ENCODE results near the gene SYTL5.
"Not testable (repeated sequence)": the region's sequence is repeated elsewhere in the genome, so short reads cannot be mapped to it uniquely, and the experiment has no call there.

SYTL5 gene

GRCh38 chrX:37984880-37985279, 21.5 kb upstream of the SYTL5 start:
- no peaks in the 10 kb centered on the region for H3K36me3 ChIP-seq (ENCODE audit: insufficient read depth, insufficient read length, low read length)
- no peak for DNase-seq (ENCODE audit: low read depth, low spot score)
- H3K27me3 ChIP-seq (ENCODE audit: insufficient read depth, insufficient read length), result no peaks in the 10 kb centered on the region
- no peaks in the 10 kb centered on the region for H3K4me1 ChIP-seq (ENCODE audit: insufficient read depth, insufficient read length)
- TF ChIP-seq YY1 (IDR thresholded peaks at IDR 0.05; ENCODE audit: insufficient read depth, insufficient read length), result no peak
- no peak for TF ChIP-seq ZNF274 (IDR thresholded peaks at IDR 0.05; ENCODE audit: low read depth, low read length)
- no peak for TF ChIP-seq SUZ12 (IDR thresholded peaks at IDR 0.05; ENCODE audit: extremely low read depth, insufficient read depth, insufficient read length)
- no peaks in the 10 kb centered on the region for H3K9me3 ChIP-seq (ENCODE audit: insufficient read depth, low read length)
- no peak overlapping the region for H3K4me3 ChIP-seq (ENCODE audit: insufficient read length, low read depth)
- no peak overlapping the region for H3K9ac ChIP-seq (ENCODE audit: insufficient read length, low read depth)

- H3K4me3 ChIP-seq (ENCODE audit: insufficient read length, low read depth), result no peak overlapping the region
- no peak overlapping the region for H3K9ac ChIP-seq (ENCODE audit: insufficient read length, low read depth)
- no peaks in the 10 kb centered on the region for H3K36me3 ChIP-seq (ENCODE audit: insufficient read depth, insufficient read length, low read length)
- H3K4me1 ChIP-seq (ENCODE audit: insufficient read depth, insufficient read length), result peaks cover 4% of the 10 kb centered on the region
- no peaks in the 10 kb centered on the region for H3K27me3 ChIP-seq (ENCODE audit: insufficient read depth, insufficient read length)
- no peak for TF ChIP-seq YY1 (IDR thresholded peaks at IDR 0.05; ENCODE audit: insufficient read depth, insufficient read length)
- no peak for TF ChIP-seq SUZ12 (IDR thresholded peaks at IDR 0.05; ENCODE audit: extremely low read depth, insufficient read depth, insufficient read length)
- no peak for TF ChIP-seq ZNF274 (IDR thresholded peaks at IDR 0.05; ENCODE audit: low read depth, low read length)
- no peak for DNase-seq (ENCODE audit: low read depth, low spot score)
- H3K9me3 ChIP-seq (ENCODE audit: insufficient read depth, low read length), result no peaks in the 10 kb centered on the region
These were observed 19.5 kb upstream of the SYTL5 start for GRCh38 chrX:37986893-37987292.

- Histone ChIP-seq H3K4me1 (ENCODE audit: insufficient read depth, insufficient read length) (peaks cover 4% of the 10 kb centered on the region), H3K9ac (ENCODE audit: insufficient read length, low read depth) (no peak overlapping the region), H3K9me3 (ENCODE audit: insufficient read depth, low read length) (no peaks in the 10 kb centered on the region), H3K27me3 (ENCODE audit: insufficient read depth, insufficient read length) (no peaks in the 10 kb centered on the region), H3K36me3 (ENCODE audit: insufficient read depth, insufficient read length, low read length) (no peaks in the 10 kb centered on the region), H3K4me3 (ENCODE audit: insufficient read length, low read depth) (no peak overlapping the region)
- TF ChIP-seq YY1 (IDR thresholded peaks at IDR 0.05; ENCODE audit: insufficient read depth, insufficient read length) (no peak), SUZ12 (IDR thresholded peaks at IDR 0.05; ENCODE audit: extremely low read depth, insufficient read depth, insufficient read length) (no peak), ZNF274 (IDR thresholded peaks at IDR 0.05; ENCODE audit: low read depth, low read length) (no peak)
- no peak for DNase-seq (ENCODE audit: low read depth, low spot score)
These were observed 17.0 kb upstream of the SYTL5 start for GRCh38 chrX:37989304-37989703.

- DNase-seq (ENCODE audit: low read depth, low spot score); H3K36me3 ChIP-seq (ENCODE audit: insufficient read depth, insufficient read length, low read length); H3K4me3 ChIP-seq (ENCODE audit: insufficient read length, low read depth): not testable (repeated sequence)
These were observed 15.1 kb upstream of the SYTL5 start for GRCh38 chrX:37991303-37991702.

GRCh38 chrX:37993176-37993575, 13.2 kb upstream of the SYTL5 start:
- DNase-seq (ENCODE audit: low read depth, low spot score), result no peak
- Histone ChIP-seq H3K9ac (ENCODE audit: insufficient read length, low read depth) (no peak overlapping the region), H3K27me3 (ENCODE audit: insufficient read depth, insufficient read length) (no peaks in the 10 kb centered on the region)

More at GRCh38 chrX:37991303-37991702, 15.1 kb upstream of the SYTL5 start:
- not testable (repeated sequence) for H3K9me3 ChIP-seq (ENCODE audit: insufficient read depth, low read length); H3K4me1 ChIP-seq (ENCODE audit: insufficient read depth, insufficient read length); H3K9ac ChIP-seq (ENCODE audit: insufficient read length, low read depth); H3K27me3 ChIP-seq (ENCODE audit: insufficient read depth, insufficient read length)

GRCh38 chrX:37993837-37994619, 12.3 kb upstream of the SYTL5 start:
- Histone ChIP-seq H3K36me3 (ENCODE audit: insufficient read depth, insufficient read length, low read length) (no peaks in the 10 kb centered on the region), H3K27me3 (ENCODE audit: insufficient read depth, insufficient read length) (no peaks in the 10 kb centered on the region), H3K9ac (ENCODE audit: insufficient read length, low read depth) (no peak overlapping the region), H3K9me3 (ENCODE audit: insufficient read depth, low read length) (no peaks in the 10 kb centered on the region), H3K4me1 (ENCODE audit: insufficient read depth, insufficient read length) (peaks cover 4% of the 10 kb centered on the region), H3K4me3 (ENCODE audit: insufficient read length, low read depth) (no peak overlapping the region)
- peak; percentile 87 for DNase-seq (ENCODE audit: low read depth, low spot score)
- no peak for TF ChIP-seq SUZ12 (IDR thresholded peaks at IDR 0.05; ENCODE audit: extremely low read depth, insufficient read depth, insufficient read length)
- TF ChIP-seq YY1 (IDR thresholded peaks at IDR 0.05; ENCODE audit: insufficient read depth, insufficient read length), result no peak
- TF ChIP-seq ZNF274 (IDR thresholded peaks at IDR 0.05; ENCODE audit: low read depth, low read length), result no peak

More at GRCh38 chrX:37993176-37993575, 13.2 kb upstream of the SYTL5 start:
- TF ChIP-seq YY1 (IDR thresholded peaks at IDR 0.05; ENCODE audit: insufficient read depth, insufficient read length) (no peak), SUZ12 (IDR thresholded peaks at IDR 0.05; ENCODE audit: extremely low read depth, insufficient read depth, insufficient read length) (no peak), ZNF274 (IDR thresholded peaks at IDR 0.05; ENCODE audit: low read depth, low read length) (no peak)
- no peaks in the 10 kb centered on the region for H3K9me3 ChIP-seq (ENCODE audit: insufficient read depth, low read length)
- peaks cover 4% of the 10 kb centered on the region for H3K4me1 ChIP-seq (ENCODE audit: insufficient read depth, insufficient read length)
- no peaks in the 10 kb centered on the region for H3K36me3 ChIP-seq (ENCODE audit: insufficient read depth, insufficient read length, low read length)
- no peak overlapping the region for H3K4me3 ChIP-seq (ENCODE audit: insufficient read length, low read depth)

GRCh38 chrX:37995428-37995827, 10.9 kb upstream of the SYTL5 start:
- H3K36me3 ChIP-seq (ENCODE audit: insufficient read depth, insufficient read length, low read length), result no peaks in the 10 kb centered on the region
- H3K9me3 ChIP-seq (ENCODE audit: insufficient read depth, low read length), result no peaks in the 10 kb centered on the region
- DNase-seq (ENCODE audit: low read depth, low spot score), result no peak

More at GRCh38 chrX:37995428-37995827, 10.9 kb upstream of the SYTL5 start:
- Histone ChIP-seq H3K4me3 (ENCODE audit: insufficient read length, low read depth) (no peak overlapping the region), H3K9ac (ENCODE audit: insufficient read length, low read depth) (no peak overlapping the region), H3K27me3 (ENCODE audit: insufficient read depth, insufficient read length) (no peaks in the 10 kb centered on the region), H3K4me1 (ENCODE audit: insufficient read depth, insufficient read length) (peaks cover 4% of the 10 kb centered on the region)
- TF ChIP-seq ZNF274 (IDR thresholded peaks at IDR 0.05; ENCODE audit: low read depth, low read length), result no peak
- no peak for TF ChIP-seq YY1 (IDR thresholded peaks at IDR 0.05; ENCODE audit: insufficient read depth, insufficient read length)
- TF ChIP-seq SUZ12 (IDR thresholded peaks at IDR 0.05; ENCODE audit: extremely low read depth, insufficient read depth, insufficient read length), result no peak
